HT1080 (cell line): ENCODE data around the gene EMC6. TPM values are rescaled to one million over a fixed set of nuclear protein-coding genes. Genes with fewer than 3 reads are reported as not detected.

Experiments
- DNase-seq: peaks from one replicate; pipeline ENCODE4 v3.0.0-alpha.2; 2015; ENCODE audit warnings: low read depth
- total RNA-seq: library from RNA; depleted of rRNA; stranded (reverse); fragments of >200 nt; shearing (Covaris generic); gene quantifications from 2 replicates; pipeline ENCODE4 v1.2.3, GENCODE V29; 2014

The EMC6 gene
- total RNA-seq, 1 experiment from 2014 or later, result 69.7 TPM

DNA sequence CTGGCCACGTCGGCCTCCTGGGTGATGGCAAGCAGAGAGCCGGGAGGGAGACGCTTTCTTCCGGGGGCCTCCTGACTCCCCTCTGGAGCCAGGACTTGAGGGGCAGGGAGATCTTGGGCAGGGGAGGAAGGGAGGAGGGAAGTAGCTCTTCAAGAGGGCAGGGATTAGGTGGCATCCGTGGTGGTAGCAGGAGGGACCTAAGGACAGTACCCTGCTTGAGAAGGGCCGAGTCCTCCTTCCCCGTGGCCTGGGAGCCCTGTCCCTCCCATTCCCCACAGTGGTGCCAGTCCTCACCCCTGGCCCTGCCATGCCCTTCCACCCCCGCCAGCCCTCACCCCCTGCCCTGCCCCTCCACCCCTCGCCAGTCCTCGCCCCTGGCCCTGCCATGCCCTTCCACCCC lies 12.8 kb upstream of the EMC6 start:
- no peak for DNase-seq

DNA sequence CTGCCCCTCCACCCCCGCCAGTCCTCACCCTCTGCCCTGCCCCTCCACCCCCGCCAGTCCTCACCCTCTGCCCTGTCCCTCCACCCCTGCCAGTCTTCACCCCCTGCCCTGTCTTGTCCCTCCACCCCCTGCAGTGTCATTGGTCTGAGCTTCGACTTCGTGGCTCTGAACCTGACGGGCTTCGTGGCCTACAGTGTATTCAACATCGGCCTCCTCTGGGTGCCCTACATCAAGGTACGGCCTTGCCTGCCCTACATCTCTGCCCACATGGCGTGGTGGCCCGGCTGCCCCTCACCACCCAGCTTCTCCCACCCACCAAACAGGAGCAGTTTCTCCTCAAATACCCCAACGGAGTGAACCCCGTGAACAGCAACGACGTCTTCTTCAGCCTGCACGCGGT lies 12.3 kb upstream of the EMC6 start:
- DNase-seq, result no peak

DNA sequence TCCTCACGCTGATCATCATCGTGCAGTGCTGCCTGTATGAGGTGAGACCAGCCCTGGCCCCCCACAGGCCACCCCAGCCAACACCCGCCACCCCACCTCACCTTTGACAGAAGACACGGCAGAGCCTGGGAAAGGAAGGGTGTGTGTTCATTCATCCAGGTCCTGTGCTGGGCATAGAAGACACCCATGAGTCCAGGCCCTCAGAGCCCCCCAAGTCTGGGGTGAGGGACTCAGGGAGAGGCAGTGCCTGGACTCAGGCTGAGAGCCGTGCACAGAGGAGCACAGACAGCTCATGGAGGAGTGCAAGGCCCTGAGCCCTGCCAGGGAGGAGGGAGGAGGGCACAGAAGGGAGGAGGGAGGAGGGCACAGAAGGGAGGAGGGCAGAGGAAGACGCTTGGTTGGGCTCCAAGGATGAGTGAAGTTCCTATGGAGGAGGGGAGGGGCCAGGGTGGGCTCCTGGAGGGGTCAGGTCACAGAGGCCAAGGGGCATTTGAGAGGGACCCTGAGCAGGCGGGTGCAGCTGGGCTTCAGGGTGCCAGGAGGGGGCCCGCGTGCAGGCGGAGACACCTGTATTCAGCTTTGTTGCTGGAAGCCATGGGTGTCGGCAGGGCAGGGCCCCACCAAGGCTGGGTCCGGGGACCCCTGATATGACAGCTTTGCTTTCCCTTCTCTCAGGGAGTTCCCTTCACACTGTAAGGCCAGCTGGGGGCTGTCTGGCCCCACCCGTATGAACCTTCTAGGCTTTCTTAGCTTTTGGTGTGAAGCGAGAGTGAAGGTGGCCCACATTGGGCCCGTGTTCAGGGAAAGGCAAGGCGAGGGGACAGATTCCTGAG lies 11.6 kb upstream of the EMC6 start:
- DNase-seq, result no peak

DNA sequence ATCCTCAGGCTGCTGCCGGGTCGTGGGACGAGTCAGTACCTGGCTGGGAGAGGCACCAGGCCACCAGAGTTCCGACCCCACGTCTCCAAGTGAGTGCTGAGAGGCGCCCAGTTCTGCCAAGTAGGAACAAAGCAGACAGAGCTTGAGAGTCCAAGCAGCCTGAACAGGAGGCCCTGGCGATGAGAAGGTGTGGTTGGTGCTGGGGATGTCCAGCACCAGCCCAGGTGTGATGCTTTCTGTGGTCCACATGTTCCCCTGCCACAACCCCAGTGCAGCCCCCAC lies 11.1 kb upstream of the EMC6 start:
- DNase-seq, result no peak

DNA sequence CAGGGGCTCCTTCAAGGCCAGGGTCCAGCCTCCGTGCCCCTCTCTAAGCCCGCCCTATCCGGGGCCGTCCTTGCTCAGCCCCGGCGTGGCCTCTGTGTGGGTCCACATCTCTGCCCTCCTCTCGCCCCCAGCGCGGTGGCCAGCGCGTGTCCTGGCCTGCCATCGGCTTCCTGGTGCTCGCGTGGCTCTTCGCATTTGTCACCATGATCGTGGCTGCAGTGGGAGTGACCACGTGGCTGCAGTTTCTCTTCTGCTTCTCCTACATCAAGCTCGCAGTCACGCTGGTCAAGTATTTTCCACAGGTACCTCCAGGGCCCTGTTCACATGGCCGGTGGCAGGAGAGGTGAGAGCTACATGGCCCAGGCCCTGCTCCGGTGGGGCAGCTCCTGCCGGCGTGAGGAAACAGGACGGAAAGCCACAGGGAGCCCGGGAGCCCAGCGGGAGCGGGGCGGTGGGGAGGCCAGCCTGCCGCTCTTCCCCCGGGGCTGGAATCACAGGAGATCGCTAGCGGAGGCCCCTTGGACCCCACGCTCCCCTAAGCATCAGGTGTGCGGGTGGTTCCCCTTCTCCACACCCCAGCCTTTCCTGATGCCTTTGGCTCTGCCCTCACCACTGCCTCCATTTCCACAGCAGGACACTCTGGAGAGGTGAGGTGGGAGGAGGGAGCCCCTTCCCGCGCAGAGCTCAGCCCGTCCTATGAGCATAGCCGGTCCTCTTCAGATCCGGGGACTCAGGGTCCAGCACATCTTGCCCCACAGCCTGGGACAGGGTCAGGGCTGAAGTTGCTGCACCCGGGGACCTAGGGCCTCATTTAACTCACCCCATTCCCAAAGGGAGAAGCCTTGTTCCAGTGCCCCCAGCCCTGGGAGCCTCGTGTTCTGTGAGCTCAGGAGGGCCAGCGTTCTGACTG lies 10.5 kb upstream of the EMC6 start:
- no peak for DNase-seq

DNA sequence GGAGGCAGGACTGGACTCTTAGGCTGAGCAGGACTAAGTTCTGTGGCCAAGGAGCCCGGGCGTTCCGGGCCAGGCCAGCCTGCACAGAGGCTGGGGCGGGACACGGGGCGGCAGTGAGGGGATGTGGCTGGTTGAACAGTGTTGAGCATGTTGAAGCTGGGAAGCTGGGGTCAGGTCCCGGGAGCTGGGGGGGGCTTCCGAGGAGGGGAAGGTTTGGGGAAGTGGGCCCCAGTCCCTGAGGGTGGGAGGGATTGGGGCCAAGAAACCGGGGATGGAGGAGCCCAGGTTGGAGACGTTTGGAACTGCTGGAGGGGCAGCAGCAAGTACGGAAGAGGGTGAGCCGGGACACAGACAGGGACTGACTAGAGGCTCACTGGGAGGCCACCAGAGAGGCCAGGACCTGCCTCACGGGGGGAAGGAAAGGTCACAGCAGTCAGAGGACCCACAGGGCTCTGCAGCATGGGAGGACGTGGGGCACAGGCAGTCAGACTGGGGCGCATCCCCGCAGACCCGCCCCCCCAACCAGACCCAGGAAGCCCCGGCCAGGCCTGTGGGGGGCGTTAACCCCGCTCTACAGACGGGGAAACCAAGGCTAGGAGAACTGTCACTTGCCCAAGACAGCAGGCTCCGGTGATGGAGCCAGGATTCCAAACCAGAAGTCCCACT lies 9.7 kb upstream of the EMC6 start:
- no peak for DNase-seq

DNA sequence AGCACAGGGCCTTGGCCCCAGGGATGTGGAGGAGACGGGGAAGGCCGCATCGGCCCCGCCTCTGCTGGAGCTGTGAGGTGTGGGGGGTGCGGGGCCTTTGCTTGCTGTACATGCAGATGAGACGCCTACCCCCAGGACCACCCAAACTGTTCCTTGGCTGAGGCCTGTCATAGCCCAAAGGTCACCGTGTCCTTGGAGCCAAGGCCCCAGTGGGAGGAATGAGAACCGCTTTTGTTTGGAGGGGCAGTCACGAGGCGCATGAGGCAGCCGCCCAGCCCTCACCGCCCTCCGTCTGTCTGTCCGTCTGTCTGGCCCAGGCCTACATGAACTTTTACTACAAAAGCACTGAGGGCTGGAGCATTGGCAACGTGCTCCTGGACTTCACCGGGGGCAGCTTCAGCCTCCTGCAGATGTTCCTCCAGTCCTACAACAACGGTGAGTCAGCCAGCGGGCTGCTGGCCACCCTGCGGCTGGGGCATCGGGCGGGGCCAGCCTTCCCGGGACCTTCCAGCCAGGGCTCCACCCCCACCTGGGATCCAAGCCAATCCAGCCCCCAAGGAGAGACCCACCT lies 9.0 kb upstream of the EMC6 start:
- DNase-seq, result peak; percentile 84

DNA sequence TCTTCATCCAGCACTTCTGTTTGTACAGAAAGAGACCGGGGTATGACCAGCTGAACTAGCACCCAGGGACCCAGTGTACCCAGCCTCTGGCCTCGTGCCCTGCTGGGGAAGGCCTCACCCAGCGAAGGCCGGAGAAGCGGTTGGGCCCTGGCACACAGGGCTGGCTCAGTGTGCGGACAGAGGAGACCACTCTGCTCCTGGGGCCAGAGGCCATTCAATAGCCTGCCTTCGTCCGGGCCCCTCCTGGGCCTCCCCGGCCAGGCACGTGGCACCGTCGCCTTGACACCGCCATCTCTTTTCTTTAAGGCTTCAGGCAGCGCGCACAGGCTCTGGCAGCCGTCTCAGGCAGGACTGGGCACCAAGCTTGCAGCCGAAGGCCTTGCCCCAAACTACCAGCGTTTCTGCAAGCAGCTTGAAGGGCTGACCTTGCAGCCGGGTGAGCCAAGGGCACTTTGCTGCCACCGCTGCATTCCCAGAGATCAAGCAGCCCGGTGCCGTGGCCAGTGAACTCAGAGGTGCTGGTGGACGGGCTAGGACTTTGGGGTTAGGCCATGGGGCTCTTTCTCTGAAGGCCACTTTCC lies 8.2 kb upstream of the EMC6 start:
- DNase-seq, result no peak

DNA sequence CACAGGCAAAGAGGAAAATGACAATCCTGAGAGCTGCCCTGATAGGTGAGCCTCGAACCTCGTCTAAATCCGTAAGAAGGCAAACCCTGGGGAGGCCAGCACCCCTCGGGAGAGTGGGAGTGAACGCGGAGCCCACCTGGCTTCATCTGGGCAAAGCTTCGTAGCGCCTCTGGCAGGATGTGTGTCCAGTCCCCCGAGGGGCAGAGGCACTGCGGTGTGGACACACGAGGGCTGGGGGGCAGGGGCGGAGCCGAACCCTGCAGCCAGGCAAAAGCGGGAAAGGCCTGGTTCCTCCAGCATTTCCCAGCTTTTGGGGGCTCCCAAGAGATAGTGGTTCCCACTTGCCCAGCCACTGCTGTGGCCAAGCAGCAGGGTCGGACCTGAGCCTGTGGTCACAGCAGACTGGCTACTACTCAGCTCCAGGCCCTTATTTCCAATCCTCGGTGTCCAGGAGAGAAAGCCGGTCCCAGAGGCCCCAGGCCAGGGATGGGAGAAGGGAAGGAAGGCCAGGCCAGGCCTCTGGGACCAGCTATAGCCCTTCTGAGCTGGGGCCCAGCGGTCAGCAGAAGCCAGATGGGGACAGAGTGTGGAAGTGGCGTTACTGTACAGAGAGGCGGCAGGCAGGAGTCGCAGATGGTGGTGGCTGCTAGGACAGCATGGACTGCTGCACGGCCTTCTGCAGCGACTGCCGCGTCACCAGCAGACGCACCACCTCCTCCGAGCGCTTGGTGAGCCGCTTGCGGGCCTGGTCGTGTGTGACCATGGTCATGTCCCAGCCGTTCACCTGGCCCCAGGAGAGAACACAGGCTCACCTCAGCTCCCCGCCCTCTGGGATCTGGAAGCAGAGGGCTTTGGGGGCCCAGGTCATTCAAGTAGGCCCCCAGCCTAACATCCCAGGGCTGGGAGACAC lies 5.3 kb upstream of the EMC6 start:
- DNase-seq, result no peak

DNA sequence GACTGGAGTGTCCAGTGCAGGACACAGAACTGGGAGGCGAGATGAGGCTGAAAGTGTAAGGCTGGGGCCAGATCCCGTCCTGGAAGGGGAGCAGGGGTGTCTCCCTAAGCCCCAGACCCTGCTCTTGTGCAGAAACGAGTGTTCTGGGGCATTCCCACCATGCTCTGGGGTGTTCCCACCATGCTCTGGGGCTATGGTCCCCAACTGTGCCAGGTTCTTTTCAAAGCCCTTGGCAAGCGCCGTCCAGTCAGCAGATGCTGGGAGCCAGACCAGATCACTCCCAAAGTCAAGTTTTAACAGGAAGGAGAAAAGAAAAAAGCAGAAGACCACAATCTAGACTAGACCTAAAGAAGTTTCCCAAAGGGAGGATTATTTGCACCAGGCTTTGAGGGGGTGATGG lies 2.8 kb upstream of the EMC6 start:
- DNase-seq, result no peak

DNA sequence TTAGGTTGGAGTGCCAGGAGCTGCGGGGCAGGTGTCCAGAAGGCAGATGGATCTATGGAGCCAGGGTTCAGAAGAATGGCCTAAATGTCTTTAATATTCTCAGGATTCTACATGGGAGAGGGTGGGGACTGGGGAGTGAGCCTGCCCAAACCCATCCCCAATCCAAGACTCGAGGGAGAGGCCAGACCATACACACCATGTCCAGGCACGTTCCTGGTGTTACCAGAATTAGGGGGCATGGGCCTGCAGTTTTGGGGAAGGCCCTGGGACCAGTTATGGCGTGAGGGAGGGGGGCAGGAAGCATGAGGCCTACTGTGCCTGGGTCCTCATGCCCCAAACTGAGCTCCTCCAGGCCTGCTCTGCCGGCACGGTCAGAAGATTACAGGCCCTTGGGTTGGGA lies 2.1 kb upstream of the EMC6 start:
- DNase-seq, result no peak

DNA sequence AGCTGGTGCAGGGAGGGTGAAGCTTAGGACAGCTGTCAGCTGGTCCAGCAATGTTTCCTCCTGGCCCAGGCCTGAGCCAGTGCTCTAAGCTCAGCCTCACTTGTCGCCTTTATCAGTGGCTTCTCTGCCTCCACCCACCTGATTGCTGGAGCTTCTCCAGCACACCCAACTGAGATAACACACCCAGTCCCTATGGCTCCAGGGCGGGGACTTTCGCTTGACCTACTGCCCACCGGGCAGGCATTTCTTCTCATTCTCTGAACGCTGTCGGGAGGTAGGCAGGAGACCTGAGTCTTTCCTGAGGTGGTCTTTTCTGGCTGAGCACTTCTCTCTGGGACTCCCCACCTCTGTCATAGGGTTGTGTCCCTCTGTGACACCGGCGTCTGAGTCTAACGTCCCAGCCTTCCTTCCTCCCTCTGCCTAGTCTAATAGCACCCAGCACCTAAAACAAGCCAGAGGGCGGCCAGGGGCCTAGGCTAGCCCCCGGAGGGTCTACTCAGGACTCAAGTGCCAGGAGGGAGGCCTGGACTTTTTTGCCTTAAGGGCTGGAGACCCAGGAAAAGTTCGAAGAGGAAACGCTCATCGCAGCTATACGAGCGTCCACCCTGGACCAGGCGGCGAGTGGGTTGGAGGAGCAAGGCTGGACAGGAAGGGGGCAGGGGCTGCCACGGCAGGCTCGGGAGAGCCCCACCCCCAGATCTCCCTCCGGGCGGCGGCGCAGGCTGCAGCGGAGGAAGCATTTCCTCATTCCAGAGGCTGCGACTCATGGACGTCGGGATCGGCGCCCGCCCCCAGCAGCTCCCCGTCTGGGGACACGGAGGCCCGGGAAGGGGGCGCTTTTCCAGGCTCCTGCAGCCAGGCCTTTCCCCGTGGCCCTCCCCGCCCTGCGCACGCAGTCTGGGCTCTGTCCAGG lies 990 bp upstream of the EMC6 start:
- peak; percentile 91 for DNase-seq

DNA sequence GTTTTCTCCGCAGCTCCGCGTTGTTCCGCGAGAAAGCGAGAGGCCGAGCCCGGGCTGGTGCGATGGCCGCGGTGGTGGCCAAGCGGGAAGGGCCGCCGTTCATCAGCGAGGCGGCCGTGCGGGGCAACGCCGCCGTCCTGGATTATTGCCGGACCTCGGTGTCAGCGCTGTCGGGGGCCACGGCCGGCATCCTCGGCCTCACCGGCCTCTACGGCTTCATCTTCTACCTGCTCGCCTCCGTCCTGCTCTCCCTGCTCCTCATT lies 404 bp downstream of the EMC6 start:
- DNase-seq, result no peak

DNA sequence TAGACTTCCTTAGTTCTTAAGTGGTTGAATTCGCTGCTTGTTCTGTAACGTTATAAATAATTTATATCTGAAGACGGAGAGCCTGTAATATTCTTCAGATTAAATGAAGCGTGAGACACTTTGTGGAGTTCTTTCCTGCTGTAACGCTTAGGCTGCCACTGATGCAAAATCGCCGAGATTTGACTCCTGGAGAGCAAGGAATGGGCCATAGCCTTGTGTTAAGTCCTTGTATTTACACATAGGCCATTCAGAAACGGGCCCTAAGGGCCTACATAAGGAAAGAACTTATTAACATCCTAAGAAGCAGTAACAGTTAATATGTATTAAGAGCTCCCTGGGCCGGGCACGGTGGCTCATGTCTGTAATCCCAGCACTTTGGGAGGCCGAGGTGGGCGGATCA lies 936 bp downstream of the EMC6 start:
- DNase-seq, result no peak

DNA sequence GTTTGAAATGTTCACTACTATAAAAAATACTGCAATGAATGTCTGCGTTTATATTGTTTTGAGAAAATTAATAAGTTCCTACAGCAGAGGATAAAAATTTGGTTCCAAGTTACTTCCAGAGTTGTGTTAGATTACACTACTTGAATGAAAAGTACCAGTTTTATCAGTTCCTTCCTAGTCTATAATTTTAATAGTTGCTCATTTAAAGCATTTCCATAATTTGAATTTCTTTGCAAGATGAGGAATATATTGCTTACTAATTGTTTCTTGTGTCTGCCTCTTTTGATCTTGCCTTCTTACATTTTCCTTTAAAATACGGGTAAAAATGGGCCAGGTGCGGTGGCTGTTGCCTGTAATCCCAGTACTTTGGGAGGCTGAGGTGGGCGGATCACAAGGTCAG lies 4.0 kb downstream of the EMC6 start:
- no peak for DNase-seq

DNA sequence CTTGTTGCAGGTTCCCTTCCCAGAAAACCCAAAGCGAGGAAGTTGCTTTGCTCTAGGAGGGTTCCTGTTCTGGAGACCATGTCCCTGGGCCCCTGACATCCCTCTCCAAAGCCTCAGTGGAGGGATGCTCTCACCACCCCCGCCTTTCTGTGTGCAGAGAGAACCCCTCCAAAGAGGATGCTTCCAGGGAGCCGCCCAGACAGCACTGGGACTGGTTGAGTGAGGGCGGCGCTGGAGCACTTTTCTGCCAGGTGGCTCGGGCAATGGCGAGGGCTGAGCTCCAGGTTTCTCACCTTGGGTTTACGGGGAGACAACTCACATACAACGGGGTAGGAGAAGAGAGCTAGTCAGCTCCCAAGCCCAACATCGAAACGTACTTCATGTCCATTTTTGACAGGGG lies 7.3 kb downstream of the EMC6 start:
- DNase-seq, result no peak

DNA sequence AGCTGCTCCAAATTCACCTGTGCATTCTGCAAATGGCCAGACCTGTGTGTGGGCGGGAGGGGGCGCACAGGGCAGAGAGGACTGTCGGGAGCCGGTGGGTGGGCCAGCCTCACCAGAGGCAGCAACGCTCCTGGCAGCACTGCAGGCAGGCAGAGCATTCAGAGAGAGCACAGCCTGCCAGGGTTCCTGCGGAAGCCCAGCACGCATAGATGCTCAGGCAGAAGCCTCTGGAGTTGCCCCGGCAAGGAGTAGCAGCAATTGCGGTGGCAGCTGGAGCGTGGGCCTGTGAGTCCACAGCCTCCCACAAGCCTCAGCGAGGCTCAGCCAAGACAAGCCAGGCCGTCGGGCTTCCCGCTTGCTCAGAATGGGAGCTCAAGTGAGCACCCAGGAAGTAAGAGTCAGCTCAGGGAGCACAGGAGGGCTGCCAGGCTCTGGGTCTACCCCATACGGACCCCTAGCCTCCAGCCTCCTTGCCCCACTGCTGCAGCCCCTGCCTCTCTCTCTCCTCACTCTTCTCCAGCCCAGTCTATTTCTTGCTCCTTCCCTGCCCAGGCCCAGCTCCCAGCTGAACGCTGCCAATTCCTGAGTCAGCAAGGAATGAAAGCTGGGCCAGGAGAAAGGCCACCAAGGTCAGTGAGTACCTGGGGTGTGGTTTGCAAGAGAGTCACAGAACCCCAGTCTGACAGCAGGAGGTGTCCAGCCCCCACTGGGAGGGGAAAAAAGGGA lies 9.6 kb downstream of the EMC6 start:
- peak; percentile 22 for DNase-seq

DNA sequence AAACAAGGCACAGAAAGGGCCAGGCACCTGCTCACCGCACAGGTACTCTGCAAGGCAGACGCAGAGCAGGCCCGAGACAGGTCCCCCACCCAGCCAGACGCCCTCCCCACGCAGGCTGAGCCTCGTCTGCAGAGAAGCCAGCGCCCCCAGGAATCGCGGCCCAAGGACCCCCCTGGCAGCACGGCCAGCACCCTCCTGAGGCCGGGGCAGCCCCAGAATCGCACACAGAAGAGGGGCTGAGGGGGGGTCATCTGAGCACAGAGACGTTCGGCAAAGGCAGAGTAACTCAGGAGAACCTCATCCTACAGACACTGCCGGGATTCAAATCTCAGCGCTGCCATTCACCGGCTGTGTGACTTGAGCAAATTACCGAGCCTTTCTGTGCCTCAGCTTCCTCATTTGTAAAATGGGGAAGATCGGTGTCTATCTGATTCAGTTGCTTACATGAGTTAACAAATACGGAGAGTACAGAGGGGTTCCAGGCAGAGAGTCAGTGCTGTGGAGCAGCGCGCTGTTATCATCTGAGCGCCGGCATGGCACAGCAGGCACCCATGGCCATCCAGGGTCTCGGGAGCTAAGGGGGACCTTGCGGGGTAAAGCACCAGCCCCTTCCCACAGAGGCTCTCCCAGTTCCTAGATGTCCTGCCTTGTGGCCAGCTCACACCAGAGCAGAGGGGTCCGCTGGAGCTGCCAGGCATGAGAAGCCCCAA lies 10.4 kb downstream of the EMC6 start:
- no peak for DNase-seq
